ENCODE results near the gene MIF. TPM values are rescaled to one million over a fixed set of nuclear protein-coding genes. Genes with fewer than 3 reads are reported as not detected.
"Not testable (repeated sequence)": the region's sequence is repeated elsewhere in the genome, so short reads cannot be mapped to it uniquely, and the experiment has no call there.

Gene MIF
- total RNA-seq, 1 experiment from 2014 or later: 1,068 TPM

- H3K4ac ChIP-seq (ENCODE audit: low read depth, low read length): no peak overlapping the region
- 0 out of 4 replicates have a peak, but pooled peaks cover 0 to 2% of the 10 kb centered on the region in 2 experiments for H3K4me1 Mint-ChIP-seq
- no peak overlapping the region for H3K27ac ChIP-seq (ENCODE audit: insufficient read length, low read depth, low read length)
- no peaks in the 10 kb centered on the region for H3K36me3 Mint-ChIP-seq (ENCODE audit: insufficient read depth in 1 of 3, low read depth in 3 of 3)
- H3K14ac ChIP-seq (ENCODE audit: insufficient read depth, low read length): no peak overlapping the region
- no peaks in the 10 kb centered on the region for H3K9me3 Mint-ChIP-seq
- H3T11ph ChIP-seq (ENCODE audit: low read length): no peak overlapping the region
- H4K91ac ChIP-seq (ENCODE audit: insufficient read length, low read depth, low read length): no peak overlapping the region
- no peaks in the 10 kb centered on the region for H3K79me1 ChIP-seq (ENCODE audit: insufficient read depth, low read depth, low read length, poor library complexity, severe bottlenecking)
- no peak overlapping the region for H2AK5ac ChIP-seq (ENCODE audit: insufficient read length, low read length)
- WGBS (ENCODE audit: extremely low coverage, insufficient read length, low lambda C conversion rate): no CpG with 5 or more reads among the region's 3 CpGs
- H3K27ac Mint-ChIP-seq: no peak overlapping the region
- no peak for TF ChIP-seq CTCF (conservative IDR thresholded peaks at IDR 0.05)
- H3K23me2 ChIP-seq (ENCODE audit: insufficient read length, low read depth, low read length, poor library complexity, severe bottlenecking): no peaks in the 10 kb centered on the region
- no peak overlapping the region for H2BK12ac ChIP-seq (ENCODE audit: insufficient read length, low read depth, low read length)
- no peak overlapping the region for H3K4me2 ChIP-seq (ENCODE audit: insufficient read depth, insufficient read length, low read length)
- DNase-seq: no peak
- no peak overlapping the region for H2BK120ac ChIP-seq (ENCODE audit: low read depth, low read length, poor library complexity, severe bottlenecking)
- no peak overlapping the region for H4K8ac ChIP-seq (replicated peaks; ENCODE audit: insufficient read length, low read depth, low read length)
- no peak overlapping the region for H3K23ac ChIP-seq (ENCODE audit: insufficient read length, low read depth, low read length)
- no peak overlapping the region for H4K5ac ChIP-seq (ENCODE audit: insufficient read length, low read depth, low read length)
- H3K4me1 ChIP-seq (ENCODE audit: insufficient read depth, low read length): no peaks in the 10 kb centered on the region
- H3K27me3 ChIP-seq (ENCODE audit: insufficient read depth, low read length): no peaks in the 10 kb centered on the region
- H3K79me2 ChIP-seq (ENCODE audit: insufficient read depth, low read length): no peaks in the 10 kb centered on the region
- no peak overlapping the region for H2BK15ac ChIP-seq (ENCODE audit: low read depth, low read length)
- no peak overlapping the region for H3K4me3 Mint-ChIP-seq
- no peak overlapping the region for H3K56ac ChIP-seq (ENCODE audit: insufficient read length, low read depth, low read length)
- H2AFZ ChIP-seq (ENCODE audit: low read length): no peak overlapping the region
- no peak overlapping the region for H3K18ac ChIP-seq (ENCODE audit: insufficient read length, low read depth, low read length)
- no peak overlapping the region for H2BK5ac ChIP-seq (ENCODE audit: insufficient read length, low read length)
- H2BK20ac ChIP-seq (ENCODE audit: low read depth, low read length, poor library complexity, severe bottlenecking): no peak overlapping the region
- H3K9me3 ChIP-seq (ENCODE audit: control insufficient read depth, low read depth, low read length): no peaks in the 10 kb centered on the region
- H4K20me1 ChIP-seq (ENCODE audit: control insufficient read depth, insufficient read depth, insufficient read length): no peaks in the 10 kb centered on the region
- H3K9ac ChIP-seq (ENCODE audit: extremely low read depth, insufficient read length, low read length): no peak overlapping the region
- no peaks in the 10 kb centered on the region for H3K27me3 Mint-ChIP-seq (ENCODE audit: low read depth)
Observed at GRCh38 chr22:23939017-23939357, 44.8 kb downstream of the MIF start.

- not testable (repeated sequence) for H3K79me2 ChIP-seq (ENCODE audit: insufficient read depth, low read length); H4K5ac ChIP-seq (ENCODE audit: insufficient read length, low read depth, low read length); H3K27me3 ChIP-seq (ENCODE audit: insufficient read depth, low read length); H3K4me2 ChIP-seq (ENCODE audit: insufficient read depth, insufficient read length, low read length); H2BK5ac ChIP-seq (ENCODE audit: insufficient read length, low read length); H2AK5ac ChIP-seq (ENCODE audit: insufficient read length, low read length); H3K9me3 ChIP-seq (ENCODE audit: control insufficient read depth, low read depth, low read length); H4K91ac ChIP-seq (ENCODE audit: insufficient read length, low read depth, low read length); DNase-seq; H2BK120ac ChIP-seq (ENCODE audit: low read depth, low read length, poor library complexity, severe bottlenecking); H3T11ph ChIP-seq (ENCODE audit: low read length); H3K9me3 Mint-ChIP-seq; H3K23ac ChIP-seq (ENCODE audit: insufficient read length, low read depth, low read length); H3K23me2 ChIP-seq (ENCODE audit: insufficient read length, low read depth, low read length, poor library complexity, severe bottlenecking); H3K18ac ChIP-seq (ENCODE audit: insufficient read length, low read depth, low read length); H4K20me1 ChIP-seq (ENCODE audit: control insufficient read depth, insufficient read depth, insufficient read length); H2BK20ac ChIP-seq (ENCODE audit: low read depth, low read length, poor library complexity, severe bottlenecking); H3K27ac ChIP-seq (ENCODE audit: insufficient read length, low read depth, low read length); H4K8ac ChIP-seq (replicated peaks; ENCODE audit: insufficient read length, low read depth, low read length); H3K4ac ChIP-seq (ENCODE audit: low read depth, low read length); H3K27me3 Mint-ChIP-seq (ENCODE audit: low read depth); H2BK12ac ChIP-seq (ENCODE audit: insufficient read length, low read depth, low read length); H2BK15ac ChIP-seq (ENCODE audit: low read depth, low read length); H3K4me1 ChIP-seq (ENCODE audit: insufficient read depth, low read length); H2AFZ ChIP-seq (ENCODE audit: low read length); H3K56ac ChIP-seq (ENCODE audit: insufficient read length, low read depth, low read length); H3K14ac ChIP-seq (ENCODE audit: insufficient read depth, low read length); H3K79me1 ChIP-seq (ENCODE audit: insufficient read depth, low read depth, low read length, poor library complexity, severe bottlenecking); H3K27ac Mint-ChIP-seq; H3K36me3 Mint-ChIP-seq (ENCODE audit: insufficient read depth in 1 of 3, low read depth in 3 of 3); H3K9ac ChIP-seq (ENCODE audit: extremely low read depth, insufficient read length, low read length); H3K4me3 Mint-ChIP-seq; H3K4me1 Mint-ChIP-seq
- WGBS (ENCODE audit: extremely low coverage, insufficient read length, low lambda C conversion rate): no CpG with 5 or more reads among the region's 14 CpGs
Observed at GRCh38 chr22:23940166-23940565, 46.0 kb downstream of the MIF start.
